Loucy (cell line): ENCODE results near the gene FKBP1B.
A peak's percentile ranks its signal among the peaks of the same experiment; 100 is the strongest.

Experiments used
- H2AFZ ChIP-seq: fragments of 200-600 bp; sonication (generic); 2 replicates; pipeline ENCODE4 v1.6.0; 2016; ENCODE audit warnings: antibody characterized with exemption, mild to moderate bottlenecking, low read length, moderate library complexity
- H3F3A ChIP-seq: fragments of 200-600 bp; 2 replicates; pipeline ENCODE4 v1.6.0; 2016; ENCODE audit warnings: antibody characterized with exemption, low read depth, mild to moderate bottlenecking
- H3K27me3 ChIP-seq: fragments of 200-600 bp; sonication (generic); 2 replicates; pipeline ENCODE4 v1.6.1; 2014; ENCODE audit warnings: low read length, mild to moderate bottlenecking; ENCODE audit not compliant: insufficient read depth, poor library complexity, severe bottlenecking
- H3K36me3 ChIP-seq: fragments of 200-600 bp; sonication (generic); 2 replicates; pipeline ENCODE4 v1.6.1; 2016; ENCODE audit warnings: low read length; ENCODE audit not compliant: insufficient read depth
- H3K4me1 ChIP-seq: fragments of 200-600 bp; sonication (generic); 2 replicates; pipeline ENCODE4 v1.5.1; 2014; ENCODE audit warnings: low read length, mild to moderate bottlenecking; ENCODE audit not compliant: insufficient read depth, poor library complexity, severe bottlenecking
- H3K4me2 ChIP-seq: fragments of 200-600 bp; sonication (generic); 2 replicates; pipeline ENCODE4 v1.6.0; 2014; ENCODE audit warnings: antibody characterized with exemption, low read length, low read depth, mild to moderate bottlenecking; ENCODE audit not compliant: poor library complexity, severe bottlenecking
- H3K4me3 ChIP-seq: fragments of 200-600 bp; sonication (generic); 2 replicates; pipeline ENCODE4 v1.5.1; 2014; ENCODE audit warnings: low read length, mild to moderate bottlenecking, mixed read lengths; ENCODE audit not compliant: poor library complexity, severe bottlenecking
- H3K79me2 ChIP-seq: fragments of 200-600 bp; sonication (generic); 2 replicates; pipeline ENCODE4 v1.6.1; 2014; ENCODE audit warnings: low read length; ENCODE audit not compliant: insufficient read depth
- H3K9ac ChIP-seq: fragments of 200-600 bp; sonication (generic); 2 replicates; pipeline ENCODE4 v1.6.0; 2014; ENCODE audit warnings: mild to moderate bottlenecking, low read depth, low read length, moderate library complexity; ENCODE audit not compliant: poor library complexity, severe bottlenecking
- H3K9me2 ChIP-seq: fragments of 200-600 bp; sonication (generic); replicated peaks from 2 replicates; pipeline ENCODE4 v1.6.1; 2016; ENCODE audit warnings: low read depth, low read length, mixed read lengths
- H3K9me3 ChIP-seq: fragments of 200-600 bp; sonication (generic); 2 replicates; pipeline ENCODE4 v1.6.1; 2014; ENCODE audit warnings: mild to moderate bottlenecking, antibody characterized with exemption, low read length, low read depth; ENCODE audit not compliant: insufficient read depth
- H4K20me1 ChIP-seq: fragments of 200-600 bp; sonication (generic); 2 replicates; pipeline ENCODE4 v1.6.0; 2014; ENCODE audit warnings: antibody characterized with exemption, low read length, mild to moderate bottlenecking; ENCODE audit not compliant: insufficient read depth, poor library complexity, severe bottlenecking
- EZH2phosphoT487 ChIP-seq: fragments of 200-600 bp; IDR thresholded peaks from 2 replicates; pipeline ENCODE4 v1.6.1; 2018; ENCODE audit warnings: antibody characterized with exemption, mild to moderate bottlenecking, moderate library complexity, borderline replicate concordance
- TF ChIP-seq, protein P1 (sequence below): fragments of 200-600 bp; sonication (generic); conservative IDR thresholded peaks from 2 replicates; pipeline ENCODE4 v1.5.1; 2014; ENCODE audit warnings: mild to moderate bottlenecking, antibody characterized with exemption, low read length

The FKBP1B gene

GRCh38 chr2:24075915-24076848 lies 26.6 kb downstream of the FKBP1B start, which contains the start of gene SF3B6:
TSS of gene SF3B6 (minus strand) at chr2:24076326. CDS start at chr2:24076229, 97 bp downstream.
- H2AFZ ChIP-seq = peak within 1 kb of the TSS; percentile 66
- peaks cover 51% of the 10 kb centered on the region for H3K79me2 ChIP-seq
- peak within 1 kb of the TSS; percentile 83 for H3K4me2 ChIP-seq
- no peak for TF ChIP-seq EZH2phosphoT487
- TF ChIP-seq, protein P1, sequence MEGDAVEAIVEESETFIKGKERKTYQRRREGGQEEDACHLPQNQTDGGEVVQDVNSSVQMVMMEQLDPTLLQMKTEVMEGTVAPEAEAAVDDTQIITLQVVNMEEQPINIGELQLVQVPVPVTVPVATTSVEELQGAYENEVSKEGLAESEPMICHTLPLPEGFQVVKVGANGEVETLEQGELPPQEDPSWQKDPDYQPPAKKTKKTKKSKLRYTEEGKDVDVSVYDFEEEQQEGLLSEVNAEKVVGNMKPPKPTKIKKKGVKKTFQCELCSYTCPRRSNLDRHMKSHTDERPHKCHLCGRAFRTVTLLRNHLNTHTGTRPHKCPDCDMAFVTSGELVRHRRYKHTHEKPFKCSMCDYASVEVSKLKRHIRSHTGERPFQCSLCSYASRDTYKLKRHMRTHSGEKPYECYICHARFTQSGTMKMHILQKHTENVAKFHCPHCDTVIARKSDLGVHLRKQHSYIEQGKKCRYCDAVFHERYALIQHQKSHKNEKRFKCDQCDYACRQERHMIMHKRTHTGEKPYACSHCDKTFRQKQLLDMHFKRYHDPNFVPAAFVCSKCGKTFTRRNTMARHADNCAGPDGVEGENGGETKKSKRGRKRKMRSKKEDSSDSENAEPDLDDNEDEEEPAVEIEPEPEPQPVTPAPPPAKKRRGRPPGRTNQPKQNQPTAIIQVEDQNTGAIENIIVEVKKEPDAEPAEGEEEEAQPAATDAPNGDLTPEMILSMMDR = no peak
- peak within 1 kb of the TSS; percentile 77 for H3K4me3 ChIP-seq
- no peaks in the 10 kb centered on the region; the same call in 1 of the 2 replicates for H3K36me3 ChIP-seq
- H4K20me1 ChIP-seq = peaks cover 22% of the 10 kb centered on the region
- H3K27me3 ChIP-seq = no peaks in the 10 kb centered on the region
- peak within 1 kb of the TSS; percentile 78 for H3K9ac ChIP-seq
- peaks cover 41% of the 10 kb centered on the region for H3K4me1 ChIP-seq
- no peaks in the 10 kb centered on the region for H3K9me3 ChIP-seq
- no peaks in the 10 kb centered on the region for H3K9me2 ChIP-seq
- no peaks in the 10 kb centered on the region; the same call in 1 of the 2 replicates for H3F3A ChIP-seq

DNA sequence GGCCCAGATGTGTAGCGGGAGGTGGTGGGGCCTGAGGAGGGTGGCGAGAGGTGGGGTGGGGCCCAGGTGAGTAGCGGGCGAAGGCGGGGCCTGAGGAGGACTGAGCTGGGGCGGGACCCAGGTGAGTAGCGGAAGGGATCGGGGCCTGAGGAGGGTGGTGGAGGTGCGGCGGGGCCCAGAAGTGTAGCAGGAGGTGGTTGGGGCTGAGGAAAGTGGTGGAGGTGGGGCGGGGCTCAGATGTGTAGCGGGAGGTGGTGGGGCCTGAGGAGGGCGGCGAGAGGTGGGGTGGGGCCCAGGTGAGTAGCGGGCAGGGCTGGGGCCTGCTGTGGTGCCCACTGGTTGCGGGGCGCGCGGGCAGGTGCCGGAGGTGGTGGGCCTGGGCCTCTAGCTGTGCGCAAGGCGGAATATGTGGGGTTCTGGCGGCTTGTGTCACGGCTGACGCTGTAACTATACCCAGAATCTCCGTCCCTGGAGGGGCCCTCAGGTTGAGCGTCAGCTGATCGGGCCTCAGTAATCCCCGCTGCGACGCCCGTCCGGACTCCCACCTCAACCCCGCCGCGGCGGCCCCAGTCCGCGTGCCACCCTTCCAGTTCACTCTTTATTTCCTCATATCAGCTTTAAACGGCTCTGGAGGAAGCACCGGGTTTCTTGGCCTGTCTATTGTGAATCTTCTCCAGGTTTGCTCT lies 27.5 kb downstream of the FKBP1B start:
- H4K20me1 ChIP-seq = peaks cover 20% of the 10 kb centered on the region
- peak overlapping the region; percentile 77 for H3K4me3 ChIP-seq
- H3K36me3 ChIP-seq = no peaks in the 10 kb centered on the region; the same call in 1 of the 2 replicates
- peak overlapping the region; percentile 75 for H3K4me2 ChIP-seq
- H3K9me2 ChIP-seq = no peaks in the 10 kb centered on the region
- H3K9me3 ChIP-seq = no peaks in the 10 kb centered on the region
- TF ChIP-seq, protein P1 = no peak
- no peak for TF ChIP-seq EZH2phosphoT487
- peak overlapping the region; percentile 78 for H3K9ac ChIP-seq
- no peaks in the 10 kb centered on the region for H3K27me3 ChIP-seq
- H2AFZ ChIP-seq = peak overlapping the region; percentile 33
- H3K79me2 ChIP-seq = peaks cover 44% of the 10 kb centered on the region
- peaks cover 41% of the 10 kb centered on the region for H3K4me1 ChIP-seq
- H3F3A ChIP-seq = no peaks in the 10 kb centered on the region; the same call in 1 of the 2 replicates

DNA sequence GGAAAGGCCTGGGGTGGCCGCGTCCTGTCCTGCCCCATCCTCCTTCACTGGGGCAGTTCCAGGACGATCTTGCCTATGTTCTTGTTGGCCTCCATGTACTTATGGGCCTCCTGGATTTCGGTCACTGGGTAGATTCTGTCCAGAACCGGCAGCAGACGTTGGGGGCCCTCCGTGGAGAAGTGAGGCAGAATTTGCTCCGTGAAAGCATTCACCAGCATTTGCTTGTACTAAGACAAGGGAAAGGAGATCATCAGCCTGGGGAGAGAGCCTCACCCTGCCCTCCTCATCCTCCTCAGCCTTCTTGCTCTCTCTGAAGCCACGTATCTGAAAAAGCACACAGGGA lies 28.0 kb downstream of the FKBP1B start:
- H3K79me2 ChIP-seq = peaks cover 40% of the 10 kb centered on the region
- H3K27me3 ChIP-seq = no peaks in the 10 kb centered on the region
- H3K9me2 ChIP-seq = no peaks in the 10 kb centered on the region
- no peaks in the 10 kb centered on the region; the same call in 1 of the 2 replicates for H3K36me3 ChIP-seq
- peak overlapping the region; percentile 78 for H3K9ac ChIP-seq
- H3K4me1 ChIP-seq = peaks cover 38% of the 10 kb centered on the region
- no peaks in the 10 kb centered on the region for H3K9me3 ChIP-seq
- 0 out of 2 replicates have a peak overlapping the region, but pooled peaks have one; percentile 33 for H2AFZ ChIP-seq
- H3K4me3 ChIP-seq = peak overlapping the region; percentile 77
- TF ChIP-seq, protein P1 = no peak
- TF ChIP-seq EZH2phosphoT487 = no peak
- H4K20me1 ChIP-seq = peaks cover 17% of the 10 kb centered on the region
- peak overlapping the region; percentile 75 for H3K4me2 ChIP-seq
- H3F3A ChIP-seq = no peaks in the 10 kb centered on the region; the same call in 1 of the 2 replicates
